DOHH2 (cell line): ENCODE measurements around the gene IGF2BP3.
A peak's percentile ranks its signal among the peaks of the same experiment; 100 is the strongest.

Experiments
- H3F3A ChIP-seq: fragments of 200-600 bp; sonication (generic), shearing (Covaris generic); 2 replicates; pipeline ENCODE4 v1.6.0; 2016; ENCODE audit warnings: antibody characterized with exemption, mild to moderate bottlenecking; ENCODE audit not compliant: control insufficient read depth, insufficient read depth
- H3K27ac ChIP-seq: fragments of 200-600 bp; sonication (generic); 2 replicates; pipeline ENCODE4 v1.5.1; 2014; ENCODE audit warnings: low read depth, mild to moderate bottlenecking, low read length, moderate library complexity
- H3K27me3 ChIP-seq: fragments of 200-600 bp; sonication (generic); 2 replicates; pipeline ENCODE4 v1.6.1; 2014; ENCODE audit warnings: mild to moderate bottlenecking, low read length, mixed read lengths; ENCODE audit not compliant: control insufficient read depth
- H3K36me3 ChIP-seq: fragments of 200-600 bp; sonication (generic); 2 replicates; pipeline ENCODE4 v1.6.1; 2014; ENCODE audit warnings: mild to moderate bottlenecking, low read length, moderate library complexity, mixed read lengths; ENCODE audit not compliant: control insufficient read depth
- H3K4me1 ChIP-seq: fragments of 200-600 bp; sonication (generic); 2 replicates; pipeline ENCODE4 v1.6.1; 2014; ENCODE audit warnings: mild to moderate bottlenecking, low read length, mixed read lengths; ENCODE audit not compliant: control insufficient read depth
- H3K4me2 ChIP-seq: fragments of 200-600 bp; sonication (generic); 2 replicates; pipeline ENCODE4 v1.6.0; 2014; ENCODE audit warnings: mild to moderate bottlenecking, low read length, moderate library complexity
- H3K4me3 ChIP-seq: fragments of 200-600 bp; sonication (generic); 2 replicates; pipeline ENCODE4 v1.5.1; 2014; ENCODE audit warnings: mild to moderate bottlenecking, low read length, mixed read lengths
- H3K79me2 ChIP-seq: fragments of 200-600 bp; sonication (generic); 2 replicates; pipeline ENCODE4 v1.6.1; 2014; ENCODE audit warnings: mild to moderate bottlenecking, low read length, mixed read lengths; ENCODE audit not compliant: control insufficient read depth
- H3K9me2 ChIP-seq: fragments of 200-600 bp; sonication (generic); replicated peaks from 2 replicates; pipeline ENCODE4 v1.6.1; 2014; ENCODE audit warnings: mild to moderate bottlenecking, low read length, mixed read lengths; ENCODE audit not compliant: control insufficient read depth
- H3K9me3 ChIP-seq: fragments of 200-600 bp; sonication (generic); 2 replicates; pipeline ENCODE4 v1.6.1; 2014; ENCODE audit warnings: antibody characterized with exemption, low read length, mixed read lengths; ENCODE audit not compliant: control insufficient read depth, insufficient read depth
- H4K20me1 ChIP-seq: fragments of 200-600 bp; sonication (generic); 2 replicates; pipeline ENCODE4 v1.6.0; 2014; ENCODE audit warnings: low read depth, mild to moderate bottlenecking, antibody characterized with exemption, low read length, moderate library complexity; ENCODE audit not compliant: control insufficient read depth, insufficient read depth
- CTCF ChIP-seq: fragments of 200-600 bp; sonication (generic); IDR thresholded peaks from one replicate; pipeline ENCODE4 v1.5.1; 2014; ENCODE audit warnings: antibody characterized with exemption, mild to moderate bottlenecking, low read depth, low read length; ENCODE audit not compliant: poor library complexity, severe bottlenecking
- EZH2phosphoT487 ChIP-seq: fragments of 200-600 bp; sonication (generic); IDR thresholded peaks from 2 replicates; pipeline ENCODE4 v1.6.1; 2017; ENCODE audit warnings: borderline replicate concordance, mild to moderate bottlenecking, antibody characterized with exemption, low read length, moderate library complexity, mixed read lengths

The IGF2BP3 gene

GRCh38 chr7:23477157-23477499, 6.8 kb upstream of the IGF2BP3 start:
- peak overlapping the region; percentile 69 for H3K4me2 ChIP-seq
- H3K4me3 ChIP-seq, result peak overlapping the region; percentile 75
- peaks cover 42% of the 10 kb centered on the region for H3K4me1 ChIP-seq
- no peaks in the 10 kb centered on the region for H3K27me3 ChIP-seq
- H3K9me2 ChIP-seq, result no peaks in the 10 kb centered on the region
- 0 out of 2 replicates have a peak overlapping the region, but pooled peaks have one; percentile 95 for H3K27ac ChIP-seq
- H3K36me3 ChIP-seq, result peaks cover 33% of the 10 kb centered on the region
- H3K79me2 ChIP-seq, result peaks cover 67% of the 10 kb centered on the region
- no peaks in the 10 kb centered on the region for H4K20me1 ChIP-seq
- H3F3A ChIP-seq, result peaks cover 43% of the 10 kb centered on the region
- no peak for TF ChIP-seq EZH2phosphoT487
- TF ChIP-seq CTCF, result no peak
- H3K9me3 ChIP-seq, result no peaks in the 10 kb centered on the region

GRCh38 chr7:23476286-23477156, 6.2 kb upstream of the IGF2BP3 start:
- H3K79me2 ChIP-seq, result peaks cover 73% of the 10 kb centered on the region
- H3K4me2 ChIP-seq, result peak overlapping the region; percentile 69
- no peaks in the 10 kb centered on the region for H3K27me3 ChIP-seq
- peaks cover 39% of the 10 kb centered on the region for H3K36me3 ChIP-seq
- peak overlapping the region; percentile 75 for H3K4me3 ChIP-seq
- no peaks in the 10 kb centered on the region for H3K9me2 ChIP-seq
- TF ChIP-seq CTCF (no peak), EZH2phosphoT487 (no peak)
- no peaks in the 10 kb centered on the region for H4K20me1 ChIP-seq
- H3F3A ChIP-seq, result peaks cover 49% of the 10 kb centered on the region
- peaks cover 42% of the 10 kb centered on the region for H3K4me1 ChIP-seq
- H3K9me3 ChIP-seq, result no peaks in the 10 kb centered on the region
- peak overlapping the region; percentile 95 for H3K27ac ChIP-seq

GRCh38 chr7:23475576-23475839, 5.2 kb upstream of the IGF2BP3 start:
- Histone ChIP-seq H3K4me2 (peak overlapping the region; percentile 69), H3K4me1 (peaks cover 42% of the 10 kb centered on the region), H3K79me2 (peaks cover 76% of the 10 kb centered on the region), H3F3A (peaks cover 54% of the 10 kb centered on the region), H3K9me2 (no peaks in the 10 kb centered on the region), H3K27me3 (no peaks in the 10 kb centered on the region), H3K36me3 (peaks cover 37% of the 10 kb centered on the region), H4K20me1 (no peaks in the 10 kb centered on the region), H3K4me3 (peak overlapping the region; percentile 75), H3K9me3 (no peaks in the 10 kb centered on the region), H3K27ac (peak overlapping the region; percentile 95)
- TF ChIP-seq CTCF (no peak), EZH2phosphoT487 (no peak)
